Panc1 (cell line): ENCODE results near the gene MYL12A. TPM values are rescaled to one million over a fixed set of nuclear protein-coding genes. Genes with fewer than 3 reads are reported as not detected.

Experiments
- ATAC-seq: fragments of 200-7000 bp; cut with Tn5 transposase; 2 replicates; pipeline ENCODE4 v1.9.1; 2020; ENCODE audit warnings: mild to moderate bottlenecking, moderate library complexity
- BruUV-seq: library from RNA; stranded (reverse); fragments of 400-500 nt; replicated peaks from 2 replicates; lab custom pipeline; 2021; lab: Mats Ljungman, UMichigan
- CTCF ChIA-PET: fragments of 300-600 bp; sonication (Branson Sonifier 250); formaldehyde crosslinking; loops from one replicate; lab custom pipeline; 2022; ENCODE audit warnings: antibody characterized with exemption; lab: Charles Lee
- POLR2A ChIA-PET: fragments of 300-600 bp; sonication (Branson Sonifier 250); formaldehyde crosslinking; loops from one replicate; lab custom pipeline; 2022; ENCODE audit warnings: antibody characterized with exemption; lab: Charles Lee
- DNase-seq: peaks from one replicate; pipeline ENCODE4 v3.0.0-alpha.2; 2010; ENCODE audit warnings: low read depth, low spot score
- H3K27ac ChIP-seq: 2 replicates; pipeline ENCODE4 v1.5.1; 2011; ENCODE audit warnings: mild to moderate bottlenecking, low read length, inconsistent platforms
- H3K27me3 ChIP-seq: fragments of 200-500 bp; sonication (Bioruptor generic); 2 replicates; pipeline ENCODE4 v1.6.0; 2014; ENCODE audit warnings: low read length, inconsistent platforms; ENCODE audit not compliant: control insufficient read depth, insufficient read depth
- H3K36me3 ChIP-seq: fragments of 200-500 bp; sonication (Bioruptor generic); 2 replicates; pipeline ENCODE4 v1.5.1; 2014; ENCODE audit warnings: inconsistent platforms, mild to moderate bottlenecking, low read length, moderate library complexity; ENCODE audit not compliant: control insufficient read depth, insufficient read depth
- H3K4me1 ChIP-seq: 2 replicates; pipeline ENCODE4 v1.5.1; 2011; ENCODE audit warnings: inconsistent platforms, mild to moderate bottlenecking, low read length, moderate library complexity; ENCODE audit not compliant: control insufficient read depth, insufficient read depth
- H3K4me3 ChIP-seq, 2 experiments: 2 replicates each; pipeline ENCODE4 v1.5.1; 2011 to 2012; ENCODE audit warnings: low read depth in 2 of 2, low read length in 2 of 2, mild to moderate bottlenecking in 2 of 2, inconsistent platforms in 1 of 2, moderate library complexity in 1 of 2
- H3K9me3 ChIP-seq: fragments of 200-500 bp; sonication (Bioruptor generic); 2 replicates; pipeline ENCODE4 v1.5.1; 2014; ENCODE audit warnings: low read depth, mild to moderate bottlenecking, inconsistent platforms, low read length, moderate library complexity; ENCODE audit not compliant: control insufficient read depth, insufficient read depth
- CTCF ChIP-seq: fragments of 450-650 bp; IDR thresholded peaks from 2 replicates; pipeline ENCODE4 v1.5.1; 2017; ENCODE audit warnings: mild to moderate bottlenecking
- REST ChIP-seq, 2 experiments: IDR thresholded peaks; 2 replicates each; pipeline ENCODE4 v1.6.1; 2011 to 2012; ENCODE audit warnings: low read depth in 2 of 2, control low read depth in 1 of 2, low read length in 1 of 2, mild to moderate bottlenecking in 1 of 2, moderate library complexity in 1 of 2; ENCODE audit not compliant: insufficient read depth in 1 of 2
- TCF7L2 ChIP-seq: IDR thresholded peaks from 2 replicates; pipeline ENCODE4 v1.6.1; 2011; ENCODE audit warnings: mild to moderate bottlenecking, low read depth, low read length, inconsistent platforms
- in situ Hi-C: cut with HindIII; loops from 2 replicates; pipeline ENCODE4 v1.10.0; 2016; ENCODE audit warnings: low sequenced_read_pairs, low pct_unique_long_range_greater_than_20kb
- intact Hi-C: fragments of 100-400 bp; cut with micrococcal nuclease; formaldehyde crosslinking; loops from one replicate; pipeline ENCODE4 v1.10.0; 2022; ENCODE audit not compliant: unreplicated experiment
- total RNA-seq: library from RNA; stranded (reverse); gene quantifications from one replicate; pipeline ENCODE4 v1.2.1, GENCODE V29; 2021; ENCODE audit not compliant: unreplicated experiment

The MYL12A gene
- total RNA-seq, 1 experiment from 2014 or later: 489 TPM

- TF ChIP-seq REST (IDR thresholded peaks at IDR 0.05; ENCODE audit: insufficient read depth in 1 of 2, low read depth in 2 of 2, low read length in 1 of 2) (no peak), TCF7L2 (no peak)
- BruUV-seq: no TSS peak
- H3K36me3 ChIP-seq: no peaks in the 10 kb centered on the region
- DNase-seq (no peak), ATAC-seq (no peak)
- H3K4me3 ChIP-seq: no peak overlapping the region
- intact Hi-C loops: no loop called here
- ChIA-PET POLR2A (no interaction called here), CTCF (no interaction called here)
- in situ Hi-C loops: no loop called here
- H3K4me1 ChIP-seq: no peaks in the 10 kb centered on the region
- no peaks in the 10 kb centered on the region for H3K9me3 ChIP-seq
- H3K27me3 ChIP-seq: no peaks in the 10 kb centered on the region
- H3K27ac ChIP-seq: no peak overlapping the region
Measured at GRCh38 chr18:3226048-3226447, 21.6 kb upstream of the MYL12A start.

- no peak for ATAC-seq
Measured at GRCh38 chr18:3230401-3231334, 16.9 kb upstream of the MYL12A start.

More at GRCh38 chr18:3230401-3231334, 16.9 kb upstream of the MYL12A start:
- no peaks in the 10 kb centered on the region for H3K36me3 ChIP-seq
- no peak for DNase-seq
- CTCF ChIA-PET: no interaction called here
- intact Hi-C loops (no loop called here), in situ Hi-C loops (no loop called here)
- POLR2A ChIA-PET: no interaction called here
- H3K27me3 ChIP-seq: no peaks in the 10 kb centered on the region
- no peaks in the 10 kb centered on the region for H3K9me3 ChIP-seq
- H3K27ac ChIP-seq: no peak overlapping the region
- no peak overlapping the region for H3K4me3 ChIP-seq
- no peaks in the 10 kb centered on the region for H3K4me1 ChIP-seq
- BruUV-seq: no TSS peak
- TF ChIP-seq REST (IDR thresholded peaks at IDR 0.05; ENCODE audit: insufficient read depth in 1 of 2, low read depth in 2 of 2, low read length in 1 of 2): no peak
- TF ChIP-seq TCF7L2: no peak
- TF ChIP-seq CTCF: no peak
